DOHH2 (cell line): ENCODE results near the gene SPDL1.

Experiments used
- EZH2phosphoT487 ChIP-seq: fragments of 200-600 bp; sonication (generic); IDR thresholded peaks from 2 replicates; pipeline ENCODE4 v1.6.1; 2017; ENCODE audit warnings: borderline replicate concordance, mild to moderate bottlenecking, antibody characterized with exemption, low read length, moderate library complexity, mixed read lengths
- TF ChIP-seq, protein P1 (sequence below): fragments of 200-600 bp; sonication (generic); IDR thresholded peaks from one replicate; pipeline ENCODE4 v1.5.1; 2014; ENCODE audit warnings: antibody characterized with exemption, mild to moderate bottlenecking, low read depth, low read length; ENCODE audit not compliant: poor library complexity, severe bottlenecking

DNA sequence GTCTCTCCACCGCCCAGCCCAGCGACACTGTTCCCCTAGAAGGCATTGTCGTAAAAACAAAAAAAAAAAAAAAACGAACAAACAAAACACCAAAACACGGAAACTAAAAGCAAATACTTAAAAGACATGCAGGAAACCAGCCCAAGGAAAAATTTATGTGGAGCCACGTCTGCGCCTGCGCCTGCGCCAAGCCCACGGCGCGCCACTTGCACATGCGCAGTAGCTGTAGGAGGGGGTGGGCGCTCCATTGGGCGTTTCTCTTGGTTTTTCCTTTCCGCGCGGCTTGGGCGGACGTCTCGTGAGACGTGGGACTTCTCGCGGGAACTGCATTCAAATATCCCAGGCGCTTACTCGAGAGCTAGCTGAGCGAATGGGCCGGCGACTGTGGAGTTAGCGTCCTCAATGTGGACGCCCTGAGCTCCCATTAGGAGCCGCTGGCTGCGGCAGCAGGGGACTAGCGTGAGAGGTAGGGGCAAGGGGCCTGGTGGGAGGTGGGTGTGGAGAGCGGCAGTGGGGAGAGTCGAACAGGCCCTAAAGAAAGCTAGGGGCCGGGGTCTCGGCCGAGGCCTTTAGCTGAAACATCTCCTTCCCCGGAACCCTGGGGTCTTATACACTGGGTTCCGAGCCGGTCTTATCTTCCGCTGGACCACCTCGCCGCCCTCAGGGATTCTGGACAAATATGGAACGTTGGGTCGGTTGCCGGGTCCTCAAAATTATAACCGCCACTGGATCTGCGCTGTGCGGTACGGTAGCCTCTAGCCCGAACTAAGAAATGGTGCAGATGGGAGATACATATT is at the start of gene SPDL1:
- TF ChIP-seq, protein P1, sequence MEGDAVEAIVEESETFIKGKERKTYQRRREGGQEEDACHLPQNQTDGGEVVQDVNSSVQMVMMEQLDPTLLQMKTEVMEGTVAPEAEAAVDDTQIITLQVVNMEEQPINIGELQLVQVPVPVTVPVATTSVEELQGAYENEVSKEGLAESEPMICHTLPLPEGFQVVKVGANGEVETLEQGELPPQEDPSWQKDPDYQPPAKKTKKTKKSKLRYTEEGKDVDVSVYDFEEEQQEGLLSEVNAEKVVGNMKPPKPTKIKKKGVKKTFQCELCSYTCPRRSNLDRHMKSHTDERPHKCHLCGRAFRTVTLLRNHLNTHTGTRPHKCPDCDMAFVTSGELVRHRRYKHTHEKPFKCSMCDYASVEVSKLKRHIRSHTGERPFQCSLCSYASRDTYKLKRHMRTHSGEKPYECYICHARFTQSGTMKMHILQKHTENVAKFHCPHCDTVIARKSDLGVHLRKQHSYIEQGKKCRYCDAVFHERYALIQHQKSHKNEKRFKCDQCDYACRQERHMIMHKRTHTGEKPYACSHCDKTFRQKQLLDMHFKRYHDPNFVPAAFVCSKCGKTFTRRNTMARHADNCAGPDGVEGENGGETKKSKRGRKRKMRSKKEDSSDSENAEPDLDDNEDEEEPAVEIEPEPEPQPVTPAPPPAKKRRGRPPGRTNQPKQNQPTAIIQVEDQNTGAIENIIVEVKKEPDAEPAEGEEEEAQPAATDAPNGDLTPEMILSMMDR = no peak
- no peak for TF ChIP-seq EZH2phosphoT487
